D721Med (cell line): ENCODE results near the gene VSNL1.

Source experiments
- DNase-seq: peaks from one replicate; pipeline ENCODE4 v3.0.0; 2011; ENCODE audit warnings: low spot score; ENCODE audit not compliant: insufficient read length
- FAIRE-seq: peaks from 2 replicates; lab custom pipeline; 2011; peaks lifted over from hg19 to GRCh38; lab: Jason Lieb, UNC
- TF ChIP-seq, protein P1 (sequence below): IDR thresholded peaks from 2 replicates; pipeline ENCODE4 v1.5.1; 2012; ENCODE audit warnings: mild to moderate bottlenecking, control low read depth; ENCODE audit not compliant: insufficient read depth; ENCODE audit errors: missing control alignments

The VSNL1 gene

DNA sequence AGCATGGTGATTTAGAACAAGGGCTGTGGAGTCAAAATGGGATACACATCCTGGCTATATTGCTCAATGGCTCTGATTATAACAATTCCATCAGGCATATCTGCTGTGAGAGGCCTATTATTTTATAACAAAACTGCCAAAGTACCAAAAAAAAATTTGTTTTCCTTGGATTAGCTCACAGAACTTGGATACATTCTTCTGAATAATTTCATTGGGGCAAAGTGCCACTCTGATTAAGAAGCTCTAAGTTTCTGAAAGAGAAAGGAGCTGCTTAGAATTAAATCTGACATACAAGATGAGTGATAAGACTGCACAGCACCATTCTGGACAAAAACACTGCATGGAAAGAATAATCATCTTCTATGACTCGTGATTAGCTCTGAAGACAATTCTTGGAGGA lies 127.4 kb downstream of the VSNL1 start:
- no peak for DNase-seq
- FAIRE-seq, result no peak
- TF ChIP-seq, protein P1, sequence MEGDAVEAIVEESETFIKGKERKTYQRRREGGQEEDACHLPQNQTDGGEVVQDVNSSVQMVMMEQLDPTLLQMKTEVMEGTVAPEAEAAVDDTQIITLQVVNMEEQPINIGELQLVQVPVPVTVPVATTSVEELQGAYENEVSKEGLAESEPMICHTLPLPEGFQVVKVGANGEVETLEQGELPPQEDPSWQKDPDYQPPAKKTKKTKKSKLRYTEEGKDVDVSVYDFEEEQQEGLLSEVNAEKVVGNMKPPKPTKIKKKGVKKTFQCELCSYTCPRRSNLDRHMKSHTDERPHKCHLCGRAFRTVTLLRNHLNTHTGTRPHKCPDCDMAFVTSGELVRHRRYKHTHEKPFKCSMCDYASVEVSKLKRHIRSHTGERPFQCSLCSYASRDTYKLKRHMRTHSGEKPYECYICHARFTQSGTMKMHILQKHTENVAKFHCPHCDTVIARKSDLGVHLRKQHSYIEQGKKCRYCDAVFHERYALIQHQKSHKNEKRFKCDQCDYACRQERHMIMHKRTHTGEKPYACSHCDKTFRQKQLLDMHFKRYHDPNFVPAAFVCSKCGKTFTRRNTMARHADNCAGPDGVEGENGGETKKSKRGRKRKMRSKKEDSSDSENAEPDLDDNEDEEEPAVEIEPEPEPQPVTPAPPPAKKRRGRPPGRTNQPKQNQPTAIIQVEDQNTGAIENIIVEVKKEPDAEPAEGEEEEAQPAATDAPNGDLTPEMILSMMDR, result no peak

DNA sequence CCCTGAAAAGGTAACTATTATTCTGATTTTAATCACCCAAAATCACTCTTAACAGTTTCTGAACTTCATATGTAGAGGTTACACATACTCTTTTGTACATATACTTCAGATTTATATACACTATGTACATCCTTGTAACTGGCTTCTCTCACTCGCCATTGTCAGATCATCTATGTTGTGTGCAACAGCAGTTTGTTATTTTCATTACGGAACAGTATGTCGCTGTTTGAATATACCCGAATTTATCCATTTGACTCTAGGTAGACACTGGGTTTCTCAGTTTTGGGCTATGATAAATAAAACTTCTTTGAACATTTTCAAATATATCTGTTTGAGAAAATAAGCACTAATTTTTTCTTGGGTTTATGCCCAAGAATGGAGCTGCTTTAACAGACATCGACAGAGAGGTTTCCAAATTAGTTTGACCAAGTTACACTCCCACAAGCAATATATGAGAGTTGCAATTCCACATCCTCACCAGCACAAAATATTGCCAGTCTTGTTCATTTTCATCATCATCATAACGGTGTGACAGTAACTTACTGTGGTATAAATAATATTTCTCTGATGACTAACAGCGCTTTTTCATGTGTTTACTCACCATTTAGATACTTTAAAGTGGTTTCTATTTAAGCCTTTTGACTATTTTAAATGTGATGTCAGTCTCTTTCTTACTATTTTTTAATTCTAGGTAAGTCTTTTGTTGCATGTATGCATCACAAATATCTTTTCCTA lies 132.3 kb downstream of the VSNL1 start:
- DNase-seq, result no peak
- FAIRE-seq, result no peak
- TF ChIP-seq, protein P1, result no peak

DNA sequence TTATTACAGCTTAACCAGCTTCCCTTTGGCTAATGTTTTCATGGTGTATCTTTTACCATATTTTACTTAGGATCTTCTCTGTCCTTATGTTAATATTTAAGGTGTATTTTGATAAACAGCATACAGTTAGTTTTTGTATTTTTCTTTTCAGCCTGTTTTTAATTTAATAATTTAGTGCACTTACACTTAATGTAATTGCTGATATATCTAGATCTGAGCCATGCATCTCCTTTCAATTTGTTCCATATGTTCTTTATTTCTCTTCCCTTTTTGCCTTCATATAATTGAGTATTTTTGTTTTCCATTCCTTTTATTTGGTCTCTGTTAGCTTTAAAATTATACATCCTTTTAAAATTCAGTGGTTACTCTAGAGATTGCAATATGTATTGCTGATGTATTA lies 134.3 kb downstream of the VSNL1 start:
- TF ChIP-seq, protein P1, result no peak
- no peak for FAIRE-seq

DNA sequence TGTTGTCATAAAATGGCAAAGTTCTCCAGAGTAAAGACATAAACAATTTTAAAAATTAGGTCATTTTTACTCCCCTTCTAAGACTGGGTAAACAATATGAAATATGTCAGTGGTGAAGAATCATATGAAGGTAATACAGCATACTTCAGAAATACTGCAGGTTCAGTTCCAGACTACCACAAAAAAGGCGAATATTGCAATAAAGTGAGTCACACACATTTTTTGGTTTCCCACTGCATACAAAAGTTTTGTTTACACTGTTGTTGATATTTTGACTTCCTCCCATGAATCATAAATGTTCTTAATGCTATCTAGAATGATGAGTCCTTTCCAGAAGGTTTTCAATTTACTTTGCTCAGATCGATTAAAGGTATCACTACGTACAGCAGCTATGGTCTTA lies 139.6 kb downstream of the VSNL1 start:
- no peak for FAIRE-seq

More for the DNA sequence above, 134.3 kb downstream of the VSNL1 start:
- no peak for DNase-seq

DNA sequence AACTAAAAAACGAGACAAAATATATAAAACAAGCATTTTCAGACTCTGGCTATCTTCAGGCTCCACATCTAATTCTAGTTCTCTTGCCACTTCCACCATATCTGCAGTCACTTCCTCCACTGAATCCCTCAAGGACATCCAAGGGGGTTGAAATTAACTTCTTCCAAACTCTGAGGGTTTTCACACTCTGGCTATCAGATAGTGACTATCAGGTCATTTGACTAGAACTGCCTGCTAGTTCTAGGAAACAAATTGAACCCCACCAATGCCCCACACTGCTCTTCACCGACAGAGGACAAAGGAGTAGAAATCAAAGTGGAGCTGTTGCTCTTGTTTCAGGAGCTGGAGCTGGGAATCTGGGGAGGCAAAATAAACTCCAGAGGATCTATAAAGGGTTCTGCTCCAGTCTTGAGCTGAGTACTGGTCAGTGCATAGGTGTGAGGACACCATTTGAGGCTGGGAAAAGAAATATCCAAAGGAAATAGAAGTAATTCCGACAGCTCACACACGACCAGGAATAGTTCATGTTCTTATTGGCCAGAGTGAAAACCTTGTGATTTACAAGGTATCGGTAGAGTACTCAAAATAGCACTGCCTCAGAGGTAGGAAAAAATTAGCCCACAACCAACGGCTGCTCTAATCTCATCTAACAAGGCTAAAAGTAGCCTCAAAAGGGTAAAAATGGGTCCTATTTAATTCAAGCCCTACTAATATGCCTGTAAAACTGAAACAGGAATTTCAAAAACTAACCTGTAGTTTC lies 141.8 kb downstream of the VSNL1 start:
- FAIRE-seq (no peak), DNase-seq (no peak)
- TF ChIP-seq, protein P1, result no peak

More for the DNA sequence above, 139.6 kb downstream of the VSNL1 start:
- no peak for DNase-seq
- TF ChIP-seq, protein P1, result no peak

DNA sequence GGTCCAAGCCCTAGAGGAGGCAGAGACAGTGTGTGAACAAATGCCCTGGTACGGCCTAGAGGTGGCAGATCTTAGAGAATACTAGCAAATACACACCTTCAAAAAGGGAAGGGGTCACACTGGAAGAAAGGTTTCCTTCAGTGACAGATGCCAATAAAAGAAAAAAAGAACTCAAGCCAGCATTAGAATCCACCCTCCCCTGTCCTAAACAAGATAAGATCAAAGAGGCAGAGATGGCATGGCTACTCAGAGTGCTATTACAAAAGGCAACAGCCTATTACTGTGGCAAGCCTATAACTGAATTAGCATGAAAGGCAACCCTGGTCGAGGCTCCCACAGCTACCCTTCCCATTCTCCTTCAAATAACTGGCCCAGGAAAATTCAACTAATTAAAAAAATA lies 143.5 kb downstream of the VSNL1 start:
- FAIRE-seq, result no peak
- TF ChIP-seq, protein P1, result no peak
- DNase-seq, result no peak

DNA sequence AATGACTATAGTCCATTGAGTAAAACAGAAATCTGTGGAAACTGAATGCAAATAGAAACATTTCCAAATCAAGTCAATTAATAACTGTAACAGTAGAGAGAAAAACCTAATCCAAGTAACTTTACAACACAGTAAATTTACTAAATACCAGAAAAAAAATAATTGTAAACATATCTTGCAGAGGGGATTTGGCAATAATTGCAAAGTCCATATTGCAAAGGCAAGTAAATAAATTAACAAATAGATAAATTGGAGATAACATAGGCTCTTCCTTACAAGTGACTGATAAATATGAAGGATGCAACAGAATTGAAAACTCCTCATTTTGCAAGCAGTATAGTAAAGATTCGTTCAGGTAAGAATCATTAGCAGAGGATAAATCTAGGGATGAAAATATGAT lies 148.1 kb downstream of the VSNL1 start:
- no peak for DNase-seq
- no peak for FAIRE-seq
- TF ChIP-seq, protein P1, result no peak
